Measurements from ENCODE around the gene HSPB1. TPM values are rescaled to one million over a fixed set of nuclear protein-coding genes. Genes with fewer than 3 reads are reported as not detected.

HSPB1 gene
- total RNA-seq, 4 donors from 2014 or later: 59.0 to 139 (median 88.3) TPM

DNA sequence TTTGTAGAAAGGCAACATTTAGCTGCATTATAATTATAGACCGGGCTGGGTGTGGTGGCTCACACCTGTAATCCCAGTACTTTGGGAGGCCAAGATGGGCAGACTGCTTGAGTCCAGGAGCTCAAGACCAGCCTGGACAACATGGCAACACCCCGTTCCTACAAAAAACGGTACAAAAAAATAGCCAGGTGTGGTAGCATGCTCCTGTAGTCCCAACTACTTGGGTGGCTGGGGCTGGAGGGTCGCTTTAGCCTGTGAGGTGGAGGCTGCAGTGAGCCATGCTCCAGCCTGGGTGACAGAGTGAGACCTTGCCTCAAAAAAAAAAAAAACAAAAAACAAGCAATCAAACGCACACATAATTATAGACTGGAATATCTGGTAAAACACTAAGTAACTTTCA lies 51.3 kb downstream of the HSPB1 start:
- DNase-seq: no peak
- H3K27me3 ChIP-seq: no peaks in the 10 kb centered on the region
- H3K27ac ChIP-seq: no peak overlapping the region
- TF ChIP-seq POLR2A (IDR thresholded peaks at IDR 0.05): no peak
- TF ChIP-seq, protein P1, sequence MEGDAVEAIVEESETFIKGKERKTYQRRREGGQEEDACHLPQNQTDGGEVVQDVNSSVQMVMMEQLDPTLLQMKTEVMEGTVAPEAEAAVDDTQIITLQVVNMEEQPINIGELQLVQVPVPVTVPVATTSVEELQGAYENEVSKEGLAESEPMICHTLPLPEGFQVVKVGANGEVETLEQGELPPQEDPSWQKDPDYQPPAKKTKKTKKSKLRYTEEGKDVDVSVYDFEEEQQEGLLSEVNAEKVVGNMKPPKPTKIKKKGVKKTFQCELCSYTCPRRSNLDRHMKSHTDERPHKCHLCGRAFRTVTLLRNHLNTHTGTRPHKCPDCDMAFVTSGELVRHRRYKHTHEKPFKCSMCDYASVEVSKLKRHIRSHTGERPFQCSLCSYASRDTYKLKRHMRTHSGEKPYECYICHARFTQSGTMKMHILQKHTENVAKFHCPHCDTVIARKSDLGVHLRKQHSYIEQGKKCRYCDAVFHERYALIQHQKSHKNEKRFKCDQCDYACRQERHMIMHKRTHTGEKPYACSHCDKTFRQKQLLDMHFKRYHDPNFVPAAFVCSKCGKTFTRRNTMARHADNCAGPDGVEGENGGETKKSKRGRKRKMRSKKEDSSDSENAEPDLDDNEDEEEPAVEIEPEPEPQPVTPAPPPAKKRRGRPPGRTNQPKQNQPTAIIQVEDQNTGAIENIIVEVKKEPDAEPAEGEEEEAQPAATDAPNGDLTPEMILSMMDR (IDR thresholded peaks at IDR 0.05): no peak
- peaks cover 0 to 24% (median 4%) of the 10 kb centered on the region in 4 donors for H3K4me1 ChIP-seq
- H3K9me3 ChIP-seq: no peaks in the 10 kb centered on the region
- H3K4me3 ChIP-seq: no peak overlapping the region
- H3K36me3 ChIP-seq: peaks cover 0 to 12% (median 0%) of the 10 kb centered on the region in 3 donors

Other genes starting within 250 kb of the HSPB1 start
- gene SRRM3, start 100.8 kb upstream of the HSPB1 start, total RNA-seq: 1 to 10 TPM in 2 of 4 donors, under 1 TPM in 1, not detected in 1; 0.85 to 7.4 (median 1.2) TPM
- gene YWHAG, start 56.3 kb downstream of the HSPB1 start, total RNA-seq: 10 to 100 TPM; 40.5 to 74.3 (median 53.6) TPM
- gene SSC4D, start 107.0 kb downstream of the HSPB1 start, total RNA-seq: 1 to 10 TPM in 1 of 4 donors, not detected in 3; 2.8 TPM
- 1 to 10 TPM in 3 of 4 donors, not detected in 1; 2.8 to 4.3 (median 3.3) TPM for gene ZP3, start 122.3 kb downstream of the HSPB1 start, total RNA-seq
- 10 to 100 TPM; 32.2 to 72.8 (median 59.2) TPM for gene DTX2, start 159.0 kb downstream of the HSPB1 start, total RNA-seq
- 1 to 10 TPM in 3 of 4 donors, not detected in 1; 1.4 to 5.2 (median 3.3) TPM for gene UPK3B, start 207.9 kb downstream of the HSPB1 start, total RNA-seq
- 1 to 10 TPM in 1 of 4 donors, not detected in 3; 1.7 TPM for gene SPDYE16, start 240.6 kb downstream of the HSPB1 start, total RNA-seq